HL-60 (cell line): Measurements from ENCODE around the gene SLC49A3.

Experiments used
- DNase-seq, 2 experiments: peaks; one replicate each; pipeline ENCODE4 v3.0.0-alpha.2; 2010 to 2020; ENCODE audit warnings: low read depth in 1 of 2, low spot score in 1 of 2
- H3K27ac ChIP-seq: fragments of 250-450 bp; sonication (Bioruptor Pico); replicated peaks from 2 replicates; pipeline ENCODE4 v1.5.1; 2020; ENCODE audit warnings: mild to moderate bottlenecking, moderate library complexity
- H3K27me3 ChIP-seq: fragments of 250-450 bp; sonication (Bioruptor Pico); 2 replicates; pipeline ENCODE4 v1.5.1; 2021; ENCODE audit warnings: mild to moderate bottlenecking, moderate library complexity; ENCODE audit not compliant: insufficient read depth, poor library complexity, severe bottlenecking
- H3K4me3 ChIP-seq: replicated peaks from 2 replicates; pipeline ENCODE4 v1.5.1; 2011; ENCODE audit warnings: mild to moderate bottlenecking, control low read depth, low read length; ENCODE audit not compliant: insufficient read depth
- GABPA ChIP-seq: IDR thresholded peaks from 2 replicates; pipeline ENCODE4 v1.6.1; 2012; ENCODE audit warnings: low read depth
- POLR2AphosphoS5 ChIP-seq: IDR thresholded peaks from 2 replicates; pipeline ENCODE4 v1.6.1; 2012; ENCODE audit warnings: low read depth
- SPI1 ChIP-seq: IDR thresholded peaks from 2 replicates; pipeline ENCODE4 v1.6.1; 2012; ENCODE audit warnings: low read depth, mild to moderate bottlenecking, borderline replicate concordance
- TF ChIP-seq, protein P1 (sequence below): IDR thresholded peaks from one replicate; pipeline ENCODE4 v1.5.1; 2011; ENCODE audit warnings: low read length, control low read depth, inconsistent platforms; ENCODE audit not compliant: insufficient read depth
- TF ChIP-seq, protein P2 (sequence below): IDR thresholded peaks from 2 replicates; pipeline ENCODE4 v1.6.1; 2012; ENCODE audit warnings: low read depth; ENCODE audit not compliant: insufficient replicate concordance

Gene SLC49A3

DNA sequence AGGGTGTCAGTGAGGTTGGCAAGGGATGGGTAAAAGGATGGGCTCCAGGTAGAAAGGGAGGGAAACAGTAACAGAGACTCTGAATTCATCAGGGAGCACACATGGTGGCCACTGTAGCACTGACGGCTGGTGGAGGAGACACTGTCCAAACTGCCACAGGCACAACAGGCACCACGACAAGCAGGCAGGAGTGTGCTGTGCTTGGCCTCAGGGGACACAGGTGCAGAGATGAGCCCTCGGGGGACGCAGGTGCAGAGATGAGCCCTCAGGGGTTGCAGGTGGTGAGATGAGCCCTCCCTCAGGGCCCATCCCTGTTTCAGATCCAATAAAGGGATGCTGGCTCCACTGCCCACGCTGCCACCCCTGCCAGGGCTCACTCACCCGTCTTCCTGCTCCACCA lies 56.0 kb downstream of the SLC49A3 start:
- no peaks in the 10 kb centered on the region for H3K27me3 ChIP-seq
- no peak overlapping the region for H3K27ac ChIP-seq
- TF ChIP-seq POLR2AphosphoS5 (no peak), SPI1 (no peak)
- no peak for DNase-seq
- H3K4me3 ChIP-seq: no peak overlapping the region

DNA sequence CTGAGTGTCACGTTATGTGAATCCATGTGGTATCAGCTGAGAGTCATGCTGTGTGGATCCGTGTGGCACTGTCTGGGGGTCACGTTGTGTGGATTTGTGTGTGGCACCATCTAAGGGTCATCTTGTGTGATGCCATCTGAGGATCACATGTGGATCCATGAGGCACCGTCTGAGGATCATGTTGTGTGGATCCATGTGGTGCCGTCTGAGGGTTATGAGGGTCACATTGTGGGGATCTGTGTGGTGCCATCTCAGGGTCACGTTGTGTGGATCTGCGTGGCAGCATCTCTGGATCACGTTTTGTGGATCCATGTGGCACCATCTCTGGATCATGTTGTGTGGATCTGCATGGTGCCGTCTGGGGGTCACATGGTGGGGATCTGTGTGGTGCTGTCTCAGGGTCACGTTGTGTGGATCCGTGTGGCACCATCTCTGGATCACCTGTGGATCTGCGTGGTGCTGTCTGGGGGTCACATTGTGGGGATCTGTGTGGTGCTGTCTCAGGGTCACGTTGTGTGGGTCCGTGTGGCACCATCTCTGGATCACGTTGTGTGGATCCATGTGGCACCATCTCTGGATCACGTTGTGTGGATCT lies 56.7 kb downstream of the SLC49A3 start:
- Histone ChIP-seq H3K27ac (no peak overlapping the region), H3K27me3 (no peaks in the 10 kb centered on the region), H3K4me3 (no peak overlapping the region)
- TF ChIP-seq, protein P1, sequence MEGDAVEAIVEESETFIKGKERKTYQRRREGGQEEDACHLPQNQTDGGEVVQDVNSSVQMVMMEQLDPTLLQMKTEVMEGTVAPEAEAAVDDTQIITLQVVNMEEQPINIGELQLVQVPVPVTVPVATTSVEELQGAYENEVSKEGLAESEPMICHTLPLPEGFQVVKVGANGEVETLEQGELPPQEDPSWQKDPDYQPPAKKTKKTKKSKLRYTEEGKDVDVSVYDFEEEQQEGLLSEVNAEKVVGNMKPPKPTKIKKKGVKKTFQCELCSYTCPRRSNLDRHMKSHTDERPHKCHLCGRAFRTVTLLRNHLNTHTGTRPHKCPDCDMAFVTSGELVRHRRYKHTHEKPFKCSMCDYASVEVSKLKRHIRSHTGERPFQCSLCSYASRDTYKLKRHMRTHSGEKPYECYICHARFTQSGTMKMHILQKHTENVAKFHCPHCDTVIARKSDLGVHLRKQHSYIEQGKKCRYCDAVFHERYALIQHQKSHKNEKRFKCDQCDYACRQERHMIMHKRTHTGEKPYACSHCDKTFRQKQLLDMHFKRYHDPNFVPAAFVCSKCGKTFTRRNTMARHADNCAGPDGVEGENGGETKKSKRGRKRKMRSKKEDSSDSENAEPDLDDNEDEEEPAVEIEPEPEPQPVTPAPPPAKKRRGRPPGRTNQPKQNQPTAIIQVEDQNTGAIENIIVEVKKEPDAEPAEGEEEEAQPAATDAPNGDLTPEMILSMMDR: no peak
- TF ChIP-seq, protein P2, sequence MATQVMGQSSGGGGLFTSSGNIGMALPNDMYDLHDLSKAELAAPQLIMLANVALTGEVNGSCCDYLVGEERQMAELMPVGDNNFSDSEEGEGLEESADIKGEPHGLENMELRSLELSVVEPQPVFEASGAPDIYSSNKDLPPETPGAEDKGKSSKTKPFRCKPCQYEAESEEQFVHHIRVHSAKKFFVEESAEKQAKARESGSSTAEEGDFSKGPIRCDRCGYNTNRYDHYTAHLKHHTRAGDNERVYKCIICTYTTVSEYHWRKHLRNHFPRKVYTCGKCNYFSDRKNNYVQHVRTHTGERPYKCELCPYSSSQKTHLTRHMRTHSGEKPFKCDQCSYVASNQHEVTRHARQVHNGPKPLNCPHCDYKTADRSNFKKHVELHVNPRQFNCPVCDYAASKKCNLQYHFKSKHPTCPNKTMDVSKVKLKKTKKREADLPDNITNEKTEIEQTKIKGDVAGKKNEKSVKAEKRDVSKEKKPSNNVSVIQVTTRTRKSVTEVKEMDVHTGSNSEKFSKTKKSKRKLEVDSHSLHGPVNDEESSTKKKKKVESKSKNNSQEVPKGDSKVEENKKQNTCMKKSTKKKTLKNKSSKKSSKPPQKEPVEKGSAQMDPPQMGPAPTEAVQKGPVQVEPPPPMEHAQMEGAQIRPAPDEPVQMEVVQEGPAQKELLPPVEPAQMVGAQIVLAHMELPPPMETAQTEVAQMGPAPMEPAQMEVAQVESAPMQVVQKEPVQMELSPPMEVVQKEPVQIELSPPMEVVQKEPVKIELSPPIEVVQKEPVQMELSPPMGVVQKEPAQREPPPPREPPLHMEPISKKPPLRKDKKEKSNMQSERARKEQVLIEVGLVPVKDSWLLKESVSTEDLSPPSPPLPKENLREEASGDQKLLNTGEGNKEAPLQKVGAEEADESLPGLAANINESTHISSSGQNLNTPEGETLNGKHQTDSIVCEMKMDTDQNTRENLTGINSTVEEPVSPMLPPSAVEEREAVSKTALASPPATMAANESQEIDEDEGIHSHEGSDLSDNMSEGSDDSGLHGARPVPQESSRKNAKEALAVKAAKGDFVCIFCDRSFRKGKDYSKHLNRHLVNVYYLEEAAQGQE: no peak
- TF ChIP-seq GABPA (no peak), POLR2AphosphoS5 (no peak), SPI1 (no peak)
- DNase-seq: no peak
